Neural progenitor cell (in vitro differentiated cells): ENCODE measurements around the gene LORICRIN.

Experiments used
- EZH2 ChIP-seq: fragments of 200-600 bp; sonication (generic); IDR thresholded peaks from 2 replicates; pipeline ENCODE4 v1.6.1; 2017; ENCODE audit warnings: antibody characterized with exemption, mild to moderate bottlenecking, moderate library complexity
- EZH2phosphoT487 ChIP-seq: fragments of 200-600 bp; sonication (generic); IDR thresholded peaks from 2 replicates; pipeline ENCODE4 v1.6.1; 2017; ENCODE audit warnings: antibody characterized with exemption
- TF ChIP-seq, protein P1 (sequence below): fragments of 200-600 bp; sonication (generic); IDR thresholded peaks from 2 replicates; pipeline ENCODE4 v1.5.1; 2017; ENCODE audit warnings: antibody characterized with exemption, mild to moderate bottlenecking

DNA sequence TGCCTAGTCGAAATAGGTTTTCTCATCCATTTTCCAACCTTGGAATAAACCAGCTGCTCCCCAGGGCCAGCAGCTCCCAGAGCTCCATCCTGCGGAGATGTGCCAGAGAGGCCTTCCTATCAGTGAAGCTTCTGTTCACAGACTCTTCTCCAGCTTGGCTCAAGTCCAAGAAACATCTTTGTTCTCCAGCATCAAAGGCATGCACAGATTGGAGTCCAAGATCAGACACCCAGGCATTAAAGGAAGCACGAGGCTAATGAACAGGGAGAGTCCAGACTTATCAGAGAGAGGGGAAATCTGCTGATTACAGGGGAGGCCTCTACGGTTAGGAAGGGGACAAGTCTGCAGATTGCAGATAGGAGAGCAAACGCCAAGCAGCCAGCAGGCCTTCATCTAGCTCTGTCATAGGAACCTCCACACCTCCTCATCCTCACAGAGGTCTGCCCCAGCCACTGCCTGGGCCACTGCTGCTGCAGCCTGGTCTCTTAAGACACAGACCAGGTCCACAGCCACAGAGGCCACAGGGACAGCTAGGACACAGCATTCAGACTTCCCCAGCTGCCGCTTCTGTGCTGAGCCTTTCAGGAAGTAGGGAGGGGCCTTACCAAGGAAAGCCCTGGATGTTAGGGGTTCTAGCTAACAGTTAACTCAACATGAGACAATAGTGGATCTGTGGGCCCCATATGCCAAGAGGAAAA, 38.7 kb upstream of the LORICRIN start:
- TF ChIP-seq, protein P1, sequence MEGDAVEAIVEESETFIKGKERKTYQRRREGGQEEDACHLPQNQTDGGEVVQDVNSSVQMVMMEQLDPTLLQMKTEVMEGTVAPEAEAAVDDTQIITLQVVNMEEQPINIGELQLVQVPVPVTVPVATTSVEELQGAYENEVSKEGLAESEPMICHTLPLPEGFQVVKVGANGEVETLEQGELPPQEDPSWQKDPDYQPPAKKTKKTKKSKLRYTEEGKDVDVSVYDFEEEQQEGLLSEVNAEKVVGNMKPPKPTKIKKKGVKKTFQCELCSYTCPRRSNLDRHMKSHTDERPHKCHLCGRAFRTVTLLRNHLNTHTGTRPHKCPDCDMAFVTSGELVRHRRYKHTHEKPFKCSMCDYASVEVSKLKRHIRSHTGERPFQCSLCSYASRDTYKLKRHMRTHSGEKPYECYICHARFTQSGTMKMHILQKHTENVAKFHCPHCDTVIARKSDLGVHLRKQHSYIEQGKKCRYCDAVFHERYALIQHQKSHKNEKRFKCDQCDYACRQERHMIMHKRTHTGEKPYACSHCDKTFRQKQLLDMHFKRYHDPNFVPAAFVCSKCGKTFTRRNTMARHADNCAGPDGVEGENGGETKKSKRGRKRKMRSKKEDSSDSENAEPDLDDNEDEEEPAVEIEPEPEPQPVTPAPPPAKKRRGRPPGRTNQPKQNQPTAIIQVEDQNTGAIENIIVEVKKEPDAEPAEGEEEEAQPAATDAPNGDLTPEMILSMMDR = no peak
- TF ChIP-seq EZH2 = no peak
- no peak for TF ChIP-seq EZH2phosphoT487
